ENCODE measurements around the gene SERPINB1. TPM values are rescaled to one million over a fixed set of nuclear protein-coding genes. Genes with fewer than 3 reads are reported as not detected.

Gene SERPINB1
- total and polyA plus RNA-seq, 10 of the 15 experiments (the other 5 are each of a cell fraction or from before 2014, with no cell fraction given), result 0.45 to 2.4 (median 0.83) TPM

DNA sequence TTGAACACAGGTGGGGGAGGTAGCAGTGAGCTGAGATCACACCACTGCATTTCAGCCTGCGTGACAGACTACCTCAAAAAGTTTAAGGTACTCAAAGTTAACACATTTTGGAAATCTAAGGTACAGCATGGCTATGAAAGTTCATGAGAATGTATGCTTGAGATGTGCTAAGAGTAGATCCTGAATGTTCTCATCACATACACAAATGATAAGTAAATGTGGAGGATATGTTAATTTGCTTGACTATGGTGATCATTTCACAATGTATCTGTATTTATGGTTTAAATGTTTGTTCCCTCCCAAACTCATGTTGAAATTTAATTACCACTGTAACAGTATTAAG is 20.1 kb upstream of the SERPINB1 start:
- Histone ChIP-seq H3K4me1 (ENCODE audit: control insufficient read depth, insufficient read depth, low read length) (peaks cover 71% of the 10 kb centered on the region), H4K20me1 (ENCODE audit: control insufficient read depth, insufficient read depth) (no peaks in the 10 kb centered on the region)
- TF ChIP-seq IKZF1 (conservative IDR thresholded peaks at IDR 0.05) (0 out of 2 replicates have a peak, but pooled peaks have one; percentile 39), TCF7 (IDR thresholded peaks at IDR 0.05; ENCODE audit: borderline replicate concordance) (no peak), NBN (IDR thresholded peaks at IDR 0.05) (no peak), RAD21 (IDR thresholded peaks at IDR 0.05; ENCODE audit: insufficient read depth, low read depth, low read length) (no peak), MTA2 (IDR thresholded peaks at IDR 0.05; ENCODE audit: low read depth) (no peak; the same call in 1 of the 2 replicates), ATF7 (IDR thresholded peaks at IDR 0.05; ENCODE audit: low read depth) (0 out of 2 replicates have a peak, but pooled peaks have one; percentile 7), ESRRA (IDR thresholded peaks at IDR 0.05; ENCODE audit: low read length) (no peak), POLR2AphosphoS5 (IDR thresholded peaks at IDR 0.05; ENCODE audit: low read length) (no peak), BHLHE40 (IDR thresholded peaks at IDR 0.05; ENCODE audit: borderline replicate concordance in 1 of 2, low read depth in 2 of 2, low read length in 1 of 2) (peak in 1 of 2 experiments; percentile 35; a peak in 1 of 4 replicates), PAX5 (IDR thresholded peaks at IDR 0.05; ENCODE audit: borderline replicate concordance, low read depth, low read length) (no peak), ZNF384 (IDR thresholded peaks at IDR 0.05; ENCODE audit: borderline replicate concordance, low read depth, low read length) (no peak), IKZF2 (IDR thresholded peaks at IDR 0.05) (no peak), FOXK2 (IDR thresholded peaks at IDR 0.05) (no peak), CBFB (IDR thresholded peaks at IDR 0.05; ENCODE audit: low read depth) (no peak), NFXL1 (IDR thresholded peaks at IDR 0.05; ENCODE audit: borderline replicate concordance) (no peak)
- TF ChIP-seq, protein P1, sequence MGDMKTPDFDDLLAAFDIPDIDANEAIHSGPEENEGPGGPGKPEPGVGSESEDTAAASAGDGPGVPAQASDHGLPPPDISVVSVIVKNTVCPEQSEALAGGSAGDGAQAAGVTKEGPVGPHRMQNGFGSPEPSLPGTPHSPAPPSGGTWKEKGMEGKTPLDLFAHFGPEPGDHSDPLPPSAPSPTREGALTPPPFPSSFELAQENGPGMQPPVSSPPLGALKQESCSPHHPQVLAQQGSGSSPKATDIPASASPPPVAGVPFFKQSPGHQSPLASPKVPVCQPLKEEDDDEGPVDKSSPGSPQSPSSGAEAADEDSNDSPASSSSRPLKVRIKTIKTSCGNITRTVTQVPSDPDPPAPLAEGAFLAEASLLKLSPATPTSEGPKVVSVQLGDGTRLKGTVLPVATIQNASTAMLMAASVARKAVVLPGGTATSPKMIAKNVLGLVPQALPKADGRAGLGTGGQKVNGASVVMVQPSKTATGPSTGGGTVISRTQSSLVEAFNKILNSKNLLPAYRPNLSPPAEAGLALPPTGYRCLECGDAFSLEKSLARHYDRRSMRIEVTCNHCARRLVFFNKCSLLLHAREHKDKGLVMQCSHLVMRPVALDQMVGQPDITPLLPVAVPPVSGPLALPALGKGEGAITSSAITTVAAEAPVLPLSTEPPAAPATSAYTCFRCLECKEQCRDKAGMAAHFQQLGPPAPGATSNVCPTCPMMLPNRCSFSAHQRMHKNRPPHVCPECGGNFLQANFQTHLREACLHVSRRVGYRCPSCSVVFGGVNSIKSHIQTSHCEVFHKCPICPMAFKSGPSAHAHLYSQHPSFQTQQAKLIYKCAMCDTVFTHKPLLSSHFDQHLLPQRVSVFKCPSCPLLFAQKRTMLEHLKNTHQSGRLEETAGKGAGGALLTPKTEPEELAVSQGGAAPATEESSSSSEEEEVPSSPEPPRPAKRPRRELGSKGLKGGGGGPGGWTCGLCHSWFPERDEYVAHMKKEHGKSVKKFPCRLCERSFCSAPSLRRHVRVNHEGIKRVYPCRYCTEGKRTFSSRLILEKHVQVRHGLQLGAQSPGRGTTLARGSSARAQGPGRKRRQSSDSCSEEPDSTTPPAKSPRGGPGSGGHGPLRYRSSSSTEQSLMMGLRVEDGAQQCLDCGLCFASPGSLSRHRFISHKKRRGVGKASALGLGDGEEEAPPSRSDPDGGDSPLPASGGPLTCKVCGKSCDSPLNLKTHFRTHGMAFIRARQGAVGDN (IDR thresholded peaks at IDR 0.05), result peak; percentile 29; the same call in 1 of the 2 replicates
- TF ChIP-seq, protein P2, sequence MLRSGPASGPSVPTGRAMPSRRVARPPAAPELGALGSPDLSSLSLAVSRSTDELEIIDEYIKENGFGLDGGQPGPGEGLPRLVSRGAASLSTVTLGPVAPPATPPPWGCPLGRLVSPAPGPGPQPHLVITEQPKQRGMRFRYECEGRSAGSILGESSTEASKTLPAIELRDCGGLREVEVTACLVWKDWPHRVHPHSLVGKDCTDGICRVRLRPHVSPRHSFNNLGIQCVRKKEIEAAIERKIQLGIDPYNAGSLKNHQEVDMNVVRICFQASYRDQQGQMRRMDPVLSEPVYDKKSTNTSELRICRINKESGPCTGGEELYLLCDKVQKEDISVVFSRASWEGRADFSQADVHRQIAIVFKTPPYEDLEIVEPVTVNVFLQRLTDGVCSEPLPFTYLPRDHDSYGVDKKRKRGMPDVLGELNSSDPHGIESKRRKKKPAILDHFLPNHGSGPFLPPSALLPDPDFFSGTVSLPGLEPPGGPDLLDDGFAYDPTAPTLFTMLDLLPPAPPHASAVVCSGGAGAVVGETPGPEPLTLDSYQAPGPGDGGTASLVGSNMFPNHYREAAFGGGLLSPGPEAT (IDR thresholded peaks at IDR 0.05; ENCODE audit: low read depth), result peak; percentile 30; the same call in 1 of the 2 replicates
- TF ChIP-seq, protein P3, sequence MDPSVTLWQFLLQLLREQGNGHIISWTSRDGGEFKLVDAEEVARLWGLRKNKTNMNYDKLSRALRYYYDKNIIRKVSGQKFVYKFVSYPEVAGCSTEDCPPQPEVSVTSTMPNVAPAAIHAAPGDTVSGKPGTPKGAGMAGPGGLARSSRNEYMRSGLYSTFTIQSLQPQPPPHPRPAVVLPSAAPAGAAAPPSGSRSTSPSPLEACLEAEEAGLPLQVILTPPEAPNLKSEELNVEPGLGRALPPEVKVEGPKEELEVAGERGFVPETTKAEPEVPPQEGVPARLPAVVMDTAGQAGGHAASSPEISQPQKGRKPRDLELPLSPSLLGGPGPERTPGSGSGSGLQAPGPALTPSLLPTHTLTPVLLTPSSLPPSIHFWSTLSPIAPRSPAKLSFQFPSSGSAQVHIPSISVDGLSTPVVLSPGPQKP (IDR thresholded peaks at IDR 0.05; ENCODE audit: low read depth, low read length), result no peak

More for the DNA sequence above, 20.1 kb upstream of the SERPINB1 start:
- Histone ChIP-seq H3K36me3 (ENCODE audit: control insufficient read depth in 2 of 2, insufficient read depth in 2 of 2, low read length in 1 of 2) (no peaks in the 10 kb centered on the region), H3K79me2 (ENCODE audit: control insufficient read depth, insufficient read depth, low read length) (no peaks in the 10 kb centered on the region), H3K9ac (ENCODE audit: control insufficient read depth, insufficient read depth, low read length) (peak overlapping the region; percentile 30; the same call in 1 of the 2 replicates), H2AFZ (ENCODE audit: control insufficient read depth, low read depth, low read length) (no peak overlapping the region; the same call in 1 of the 2 replicates), H3K9me3 (replicated peaks; ENCODE audit: control insufficient read depth, insufficient read depth, low read length) (no peaks in the 10 kb centered on the region), H3K4me2 (ENCODE audit: control insufficient read depth, insufficient read depth) (peak overlapping the region; percentile 51), H3K4me3 (no peak overlapping the region), H3K27ac (ENCODE audit: control insufficient read depth, insufficient read depth) (peak overlapping the region; percentile 86), H3K27me3 (replicated peaks in 1 of 2; ENCODE audit: control insufficient read depth in 2 of 2, insufficient read depth in 2 of 2, low read length in 1 of 2) (no peaks in the 10 kb centered on the region)
- in situ Hi-C loops (cut with MboI), result no loop called here
- ChIA-PET RAD21 (ENCODE audit: unreplicated experiment) (interaction anchor here (1.0 to 4.6 kb wide), 9 partner anchors 8 to 50 kb away, joined by 3 to 34 read pairs (median 7); partner anchors contain the start of gene SERPINB1), POLR2A (interaction anchor here (0.6 to 9.9 kb wide), 5 partner anchors 22 to 50 kb away, joined by 3 to 126 read pairs (median 6); partner anchors contain the start of gene SERPINB9), CTCF (interaction anchor here (1.1 to 3.8 kb wide), 4 partner anchors 14 to 38 kb away, joined by 3 to 20 read pairs (median 14); no protein-coding TSS in a partner anchor), SMC1A (ENCODE audit: uncharacterized antibody, unreplicated experiment) (interaction anchor here (0.6 to 10.2 kb wide), 8 partner anchors 9 to 79 kb away, joined by 3 to 136 read pairs (median 5); no protein-coding TSS in a partner anchor)
- BruUV-seq (replicated peaks), result no TSS peak
- WGBS (ENCODE audit: insufficient coverage, insufficient replicate concordance, low lambda C conversion rate, missing lambda C conversion rate), result 85% methylated on average over 1 of the region's 1 CpG
- FAIRE-seq (no peak), ATAC-seq (no peak; the same call in 2 of the 3 replicates), DNase-seq (ENCODE audit: low read depth, low spot score) (no peak)
- intact Hi-C loops (cut with micrococcal nuclease; ENCODE audit: unreplicated experiment), result loop anchor here (1.0 to 10.0 kb wide), 3 partner anchors 19 to 343 kb away; no protein-coding TSS in a partner anchor
